Stimulated activated CD8-positive, alpha-beta memory T cell treated with anti-CD3 and anti-CD28 coated beads, Interleukin-15, amount 100 ng/mL, for 1 hour (primary cell): ENCODE results near the gene ICAM1.
"Not testable (repeated sequence)": the region's sequence is repeated elsewhere in the genome, so short reads cannot be mapped to it uniquely, and the experiment has no call there.

Experiments
- DNase-seq: peaks from one replicate; pipeline ENCODE4 v3.0.0-alpha.2; 2020; ENCODE audit warnings: low read depth

The ICAM1 gene, protein sequence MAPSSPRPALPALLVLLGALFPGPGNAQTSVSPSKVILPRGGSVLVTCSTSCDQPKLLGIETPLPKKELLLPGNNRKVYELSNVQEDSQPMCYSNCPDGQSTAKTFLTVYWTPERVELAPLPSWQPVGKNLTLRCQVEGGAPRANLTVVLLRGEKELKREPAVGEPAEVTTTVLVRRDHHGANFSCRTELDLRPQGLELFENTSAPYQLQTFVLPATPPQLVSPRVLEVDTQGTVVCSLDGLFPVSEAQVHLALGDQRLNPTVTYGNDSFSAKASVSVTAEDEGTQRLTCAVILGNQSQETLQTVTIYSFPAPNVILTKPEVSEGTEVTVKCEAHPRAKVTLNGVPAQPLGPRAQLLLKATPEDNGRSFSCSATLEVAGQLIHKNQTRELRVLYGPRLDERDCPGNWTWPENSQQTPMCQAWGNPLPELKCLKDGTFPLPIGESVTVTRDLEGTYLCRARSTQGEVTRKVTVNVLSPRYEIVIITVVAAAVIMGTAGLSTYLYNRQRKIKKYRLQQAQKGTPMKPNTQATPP

DNA sequence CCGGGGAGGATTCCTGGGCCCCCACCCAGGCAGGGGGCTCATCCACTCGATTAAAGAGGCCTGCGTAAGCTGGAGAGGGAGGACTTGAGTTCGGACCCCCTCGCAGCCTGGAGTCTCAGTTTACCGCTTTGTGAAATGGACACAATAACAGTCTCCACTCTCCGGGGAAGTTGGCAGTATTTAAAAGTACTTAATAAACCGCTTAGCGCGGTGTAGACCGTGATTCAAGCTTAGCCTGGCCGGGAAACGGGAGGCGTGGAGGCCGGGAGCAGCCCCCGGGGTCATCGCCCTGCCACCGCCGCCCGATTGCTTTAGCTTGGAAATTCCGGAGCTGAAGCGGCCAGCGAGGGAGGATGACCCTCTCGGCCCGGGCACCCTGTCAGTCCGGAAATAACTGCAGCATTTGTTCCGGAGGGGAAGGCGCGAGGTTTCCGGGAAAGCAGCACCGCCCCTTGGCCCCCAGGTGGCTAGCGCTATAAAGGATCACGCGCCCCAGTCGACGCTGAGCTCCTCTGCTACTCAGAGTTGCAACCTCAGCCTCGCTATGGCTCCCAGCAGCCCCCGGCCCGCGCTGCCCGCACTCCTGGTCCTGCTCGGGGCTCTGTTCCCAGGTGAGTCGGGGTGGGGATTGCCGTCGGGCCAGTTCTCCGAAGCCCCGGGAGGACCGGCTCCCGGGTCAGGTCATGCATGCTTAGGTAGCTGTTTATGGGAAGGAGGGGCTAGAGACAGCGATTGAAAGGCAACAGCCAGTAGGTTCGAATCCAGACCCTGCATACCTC lies at the start of gene ICAM1:
Gene ICAM1, plus strand, starts transcription at position 505 of the 779 bp plus-strand sequence. Its CDS starts 40 bp downstream, at position 545.
- DNase-seq = no peak

DNA sequence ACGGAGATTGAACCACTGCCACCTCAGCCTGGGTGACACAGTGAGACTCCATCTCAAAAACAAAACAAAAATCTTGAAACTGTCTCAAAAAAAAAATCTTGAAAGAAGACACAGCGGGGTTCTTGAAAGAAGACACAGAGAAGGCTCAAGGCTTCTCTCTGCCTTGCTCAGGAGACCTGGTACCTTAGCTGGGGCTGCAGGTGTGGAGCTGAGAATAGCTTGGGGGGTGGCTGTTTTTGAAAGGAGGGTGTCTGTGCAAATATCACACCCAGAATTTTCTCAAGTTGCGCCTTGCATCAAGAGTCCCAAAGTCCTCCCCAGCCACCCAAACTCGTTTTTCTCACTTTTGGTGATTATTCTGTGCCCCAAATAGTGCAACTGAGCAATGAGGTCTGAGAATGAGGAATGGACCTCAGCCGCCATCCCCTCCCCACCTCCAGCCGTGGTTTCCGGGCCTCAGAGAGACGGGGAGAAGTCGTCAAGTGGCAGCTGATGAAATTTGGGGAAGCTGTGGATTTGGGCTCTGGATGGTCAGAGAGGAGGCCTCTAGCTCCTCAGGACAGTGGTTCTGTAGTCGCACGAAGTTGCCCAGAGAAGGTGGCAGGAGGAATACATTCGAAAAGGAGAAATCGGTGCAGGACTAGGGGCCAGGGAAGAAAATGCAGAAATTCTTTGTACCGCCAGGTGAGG lies 48.6 kb upstream of the ICAM1 start:
- no peak for DNase-seq

DNA sequence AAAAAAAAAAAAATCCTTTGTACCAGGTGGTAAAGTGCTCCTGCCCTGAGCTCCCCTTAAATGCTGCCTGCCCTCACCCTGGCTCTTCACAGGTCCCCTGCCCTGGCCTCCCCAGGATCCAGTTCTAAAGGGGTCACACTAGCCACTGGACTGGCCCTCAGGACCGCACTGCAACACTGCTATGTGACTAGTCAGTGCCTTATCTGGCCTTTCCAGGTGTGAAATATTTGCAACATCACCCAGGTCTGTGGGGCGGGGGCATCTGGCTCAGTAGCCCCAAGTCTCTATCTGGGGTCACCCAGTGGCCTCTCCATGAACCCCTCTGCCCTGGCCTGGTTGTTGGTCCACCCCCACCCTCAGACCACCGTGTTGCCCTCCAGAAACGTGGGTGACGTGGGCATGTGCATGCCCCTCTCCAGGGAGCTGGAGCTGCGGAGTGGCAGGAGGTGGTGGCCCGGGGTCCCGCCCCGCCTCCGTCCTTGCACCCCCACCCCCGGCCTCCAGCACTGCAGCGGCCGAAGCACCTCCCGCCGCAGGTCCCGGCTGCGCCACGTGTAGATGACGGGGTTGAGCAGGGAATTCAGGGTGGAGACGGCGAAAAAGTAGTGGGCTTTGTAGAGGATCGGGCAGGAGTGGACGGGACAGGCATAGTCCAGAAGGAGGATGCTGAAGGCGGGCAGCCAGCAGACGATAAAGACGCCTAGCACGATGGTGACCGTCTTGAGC lies 47.3 kb upstream of the ICAM1 start:
- DNase-seq = no peak

DNA sequence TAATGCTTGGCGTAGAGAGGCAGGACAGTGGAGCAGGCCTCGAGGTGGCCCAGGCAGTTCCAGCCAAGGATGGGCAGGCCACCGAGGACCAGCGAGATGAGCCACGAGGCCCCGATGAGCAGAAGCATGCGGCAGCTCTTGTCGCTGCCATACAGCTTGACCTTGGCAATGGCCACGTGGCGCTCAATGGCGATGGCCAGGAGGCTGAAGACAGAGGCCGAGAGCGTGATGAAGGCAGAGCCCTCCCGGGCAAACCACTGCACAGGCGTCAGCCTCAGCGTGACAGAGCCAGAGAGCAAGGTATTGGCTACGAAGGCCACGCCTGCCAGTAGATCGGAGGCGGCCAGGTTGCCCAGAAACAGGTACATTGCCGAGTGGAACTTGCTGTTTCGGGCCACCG lies 46.6 kb upstream of the ICAM1 start:
- no peak for DNase-seq

DNA sequence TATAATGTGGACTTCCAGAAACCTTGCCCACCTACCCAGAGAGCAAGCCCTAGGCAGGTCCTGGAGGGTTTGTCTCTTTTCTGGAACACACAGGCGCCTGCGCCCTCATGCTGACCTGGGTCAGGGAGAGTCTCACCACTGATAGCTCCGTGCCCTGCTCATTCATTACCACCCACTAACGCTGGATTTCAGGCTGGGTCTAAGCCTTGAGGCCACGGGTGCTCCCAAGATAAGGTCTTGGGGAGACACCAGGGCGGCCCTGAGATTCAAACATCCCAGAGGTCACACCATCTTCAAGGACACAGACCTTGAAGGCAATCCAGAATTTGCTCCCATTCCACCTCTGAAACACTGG lies 44.9 kb upstream of the ICAM1 start:
- DNase-seq = no peak

DNA sequence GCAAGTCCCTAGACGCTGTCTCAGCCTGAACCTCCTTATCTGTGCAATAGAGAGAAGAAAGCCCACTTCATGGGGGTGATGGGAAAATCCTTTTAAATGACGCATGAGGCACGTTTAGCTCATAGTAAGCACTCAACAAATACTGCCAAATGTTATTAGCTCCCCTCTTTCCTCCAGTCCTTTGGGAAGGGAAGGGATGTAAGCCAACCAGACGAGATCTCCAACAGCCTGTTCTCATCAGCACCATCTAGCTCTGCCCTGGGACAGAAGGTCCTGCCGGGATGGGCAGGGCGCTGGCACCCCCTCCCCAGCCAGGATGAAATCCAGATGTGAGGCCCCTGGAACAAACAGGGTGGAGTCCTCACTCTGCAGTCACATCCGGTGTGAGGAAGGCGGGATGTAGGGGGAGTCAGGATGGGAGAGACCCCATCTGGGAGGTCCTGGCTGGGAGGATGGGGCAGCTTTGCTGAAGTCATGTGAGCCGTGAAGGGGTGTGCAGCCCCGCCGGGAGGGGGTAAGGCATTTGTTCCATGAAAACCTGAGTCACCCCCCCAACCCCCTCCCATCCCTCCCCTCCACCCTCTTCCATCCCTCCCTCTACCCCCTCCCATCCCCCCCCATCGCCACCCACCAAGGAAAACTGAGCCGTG lies 44.4 kb upstream of the ICAM1 start:
- DNase-seq = no peak

DNA sequence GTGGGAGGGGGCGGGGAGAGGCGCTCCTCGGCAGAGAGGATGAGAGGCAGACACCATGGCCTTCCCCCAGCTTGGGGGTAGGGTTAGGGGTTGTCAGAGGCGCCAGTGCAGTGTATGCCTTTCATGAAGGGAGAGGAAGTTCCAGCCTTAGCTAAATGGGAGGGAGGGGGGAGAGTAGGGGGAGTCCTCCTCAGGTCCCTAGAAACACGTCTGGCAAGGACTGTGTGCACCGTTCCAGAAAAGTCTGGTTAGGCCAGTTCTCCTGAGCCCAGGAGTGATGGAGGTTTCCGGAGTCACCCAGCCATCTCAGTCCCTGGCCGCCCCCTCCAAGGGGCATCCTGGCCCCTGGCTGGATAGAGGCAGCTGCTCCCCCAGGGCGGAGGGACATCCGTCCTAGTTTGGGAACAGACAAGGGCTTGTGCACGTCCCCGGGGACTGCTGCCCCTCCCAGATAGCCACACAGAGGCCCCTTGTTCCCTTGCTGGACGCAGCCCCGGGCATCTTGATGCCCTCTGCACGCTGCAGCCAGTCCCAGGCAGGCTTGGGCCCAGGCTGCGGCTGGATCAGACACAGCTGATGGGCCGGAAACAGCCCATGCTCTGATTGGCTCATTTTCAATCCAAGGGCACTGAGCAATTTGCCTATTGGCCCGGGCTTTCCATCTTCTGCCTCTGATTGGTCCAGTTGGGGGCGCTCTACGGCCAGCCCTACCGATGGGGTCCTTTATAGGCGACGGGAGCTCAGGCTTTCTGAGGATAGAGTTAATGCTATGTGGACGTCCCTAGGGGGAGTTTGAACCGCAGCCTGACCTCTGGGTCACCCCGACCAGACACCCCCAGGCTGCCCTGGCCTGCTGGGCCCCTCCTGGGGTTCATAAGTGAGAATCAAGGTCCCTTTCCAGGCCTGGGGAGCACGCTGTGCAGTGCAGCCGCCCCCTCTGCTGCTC lies 43.6 kb upstream of the ICAM1 start:
- DNase-seq = no peak

DNA sequence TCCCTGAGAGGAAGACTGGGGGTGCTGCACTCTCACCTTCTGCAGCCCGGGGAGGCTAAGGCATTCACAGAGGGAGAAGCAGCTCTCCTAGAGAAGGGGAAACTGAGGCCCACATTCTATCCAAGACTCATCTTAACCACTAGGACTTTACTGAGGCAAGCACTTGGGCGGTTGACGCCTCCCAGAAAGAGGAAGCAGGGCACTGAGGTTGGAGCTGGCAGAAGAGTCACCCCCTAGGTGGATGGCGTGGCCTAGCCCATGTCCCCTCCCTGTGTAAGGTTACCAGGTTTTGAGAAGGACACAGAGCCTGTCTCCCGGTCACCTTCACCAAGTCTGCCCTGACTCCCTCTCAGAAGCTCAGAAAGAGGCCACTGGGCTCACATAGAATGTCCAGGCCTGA lies 42.5 kb upstream of the ICAM1 start:
- DNase-seq = no peak

DNA sequence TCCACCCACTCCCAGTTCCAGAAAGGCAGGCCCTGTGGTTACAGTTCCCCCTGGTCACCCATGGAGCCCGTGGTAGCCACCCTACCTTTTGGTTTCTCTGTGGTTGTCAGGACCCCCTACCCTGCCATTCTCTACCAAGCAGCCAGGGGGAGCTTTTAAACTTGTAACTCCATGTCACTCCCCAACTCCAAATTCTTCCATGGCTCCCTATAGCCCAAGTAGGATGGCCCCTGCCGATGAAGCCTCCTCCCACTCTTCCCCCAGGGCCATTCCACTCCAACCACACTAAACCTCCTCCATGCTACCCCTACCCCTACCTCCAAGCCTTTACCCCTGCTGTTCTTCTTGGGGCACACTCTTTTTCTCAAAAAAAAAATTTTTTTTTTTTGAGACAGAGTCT lies 42.0 kb upstream of the ICAM1 start:
- no peak for DNase-seq

DNA sequence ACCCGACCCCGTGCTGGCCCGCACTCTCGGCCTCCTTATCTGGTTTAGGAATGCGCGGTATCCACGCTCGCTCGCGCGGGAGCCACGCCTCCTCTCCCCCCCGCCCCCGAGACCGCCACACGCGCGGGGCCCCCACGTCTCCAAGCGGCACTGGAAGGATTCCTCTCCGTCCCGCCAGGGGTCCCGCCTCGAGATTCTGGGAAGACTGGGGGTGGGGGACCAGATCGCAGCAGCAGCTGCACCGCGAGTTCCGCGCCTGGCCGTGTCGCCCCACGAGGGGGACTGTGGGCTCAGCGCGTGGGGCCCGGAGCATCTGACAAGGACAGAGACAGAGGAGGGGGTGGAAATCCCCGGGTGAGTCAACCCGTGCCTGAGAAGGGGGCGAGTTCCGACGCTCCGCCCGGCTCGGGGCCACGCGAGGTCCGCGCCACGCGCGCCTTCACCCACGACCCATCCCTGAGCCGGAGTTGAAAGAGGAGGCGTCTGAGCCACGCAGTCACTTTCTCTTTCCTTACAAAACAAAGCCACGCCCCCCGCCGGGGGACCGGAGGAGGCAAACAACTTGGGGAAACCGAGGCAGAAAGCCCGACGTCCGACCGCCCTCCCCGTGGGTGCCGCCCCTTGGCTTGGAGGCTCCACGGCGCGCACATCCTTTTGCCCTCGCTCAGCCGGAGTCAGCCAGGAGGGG lies 40.6 kb upstream of the ICAM1 start:
- DNase-seq = peak; percentile 14

DNA sequence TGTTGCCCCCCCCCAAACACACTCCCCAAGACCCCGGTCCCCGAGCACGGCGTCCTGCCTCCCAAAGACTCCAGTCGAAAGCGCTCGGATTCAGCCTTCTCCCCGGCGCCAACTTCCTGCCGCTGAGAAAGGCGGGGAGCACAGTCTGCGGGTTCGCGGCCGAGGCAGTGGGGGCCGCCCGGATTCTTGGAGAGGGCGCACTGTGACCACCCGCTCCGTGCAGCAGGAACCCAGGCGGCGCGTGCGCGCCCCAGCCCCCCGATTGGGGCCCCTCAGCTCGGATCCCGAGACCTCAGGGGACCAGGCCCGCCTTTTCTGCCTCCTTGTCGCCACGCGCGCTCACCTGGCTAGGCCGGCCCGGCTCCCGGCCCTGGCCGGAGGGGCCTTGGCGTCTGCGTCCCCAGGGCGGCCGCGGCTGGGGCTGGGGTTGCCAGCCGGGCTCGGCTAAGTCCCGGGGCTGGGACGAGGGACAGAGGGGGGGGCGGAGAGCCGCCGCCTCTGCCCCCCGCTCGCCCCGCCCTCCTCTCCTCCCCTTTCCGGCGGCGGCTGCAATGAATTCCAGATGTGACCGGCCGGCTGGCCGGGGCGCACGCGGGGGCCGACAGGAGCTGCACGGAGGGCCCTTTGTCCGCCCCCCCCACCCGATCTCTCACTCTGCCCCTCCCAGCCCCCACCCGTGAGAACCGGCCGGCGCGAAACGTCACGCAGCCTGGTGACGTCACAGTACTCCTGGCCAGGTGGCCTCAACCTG lies 39.9 kb upstream of the ICAM1 start, which contains the start of gene S1PR2:
Gene S1PR2, minus strand, starts transcription at position 471 of the 751 bp plus-strand sequence. CDS start 6,426 bp downstream, outside the sequence.
- DNase-seq = peak; percentile 39

DNA sequence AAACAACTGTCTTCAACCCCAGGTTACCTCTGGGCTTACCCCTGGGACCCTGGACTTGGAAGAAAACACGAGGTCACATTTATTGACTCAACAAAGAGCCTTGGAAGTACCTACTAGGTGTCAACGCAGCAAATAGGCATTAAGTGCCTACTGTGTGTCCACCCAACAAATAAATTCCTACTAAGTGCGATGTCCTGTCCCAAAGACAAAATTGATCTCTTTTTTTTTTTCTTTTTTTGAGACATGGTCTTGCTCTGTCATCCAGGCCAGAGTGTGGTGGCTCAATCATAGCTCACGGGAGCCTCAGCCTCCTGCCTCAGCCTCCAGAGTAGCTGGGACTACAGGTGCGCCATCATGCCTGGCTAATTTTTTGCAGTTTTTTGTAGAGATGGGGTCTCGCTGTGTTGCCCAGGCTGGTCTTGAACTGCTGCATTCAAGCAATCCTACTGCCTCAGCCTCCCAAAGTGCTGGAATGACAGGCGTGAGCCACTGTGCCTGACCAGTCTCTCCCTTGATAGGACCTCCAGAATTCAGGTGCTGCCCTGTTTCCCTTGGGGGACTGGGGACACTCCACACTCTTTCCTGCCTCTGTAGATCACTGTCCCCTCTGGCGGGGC lies 39.2 kb upstream of the ICAM1 start:
- DNase-seq = no peak

DNA sequence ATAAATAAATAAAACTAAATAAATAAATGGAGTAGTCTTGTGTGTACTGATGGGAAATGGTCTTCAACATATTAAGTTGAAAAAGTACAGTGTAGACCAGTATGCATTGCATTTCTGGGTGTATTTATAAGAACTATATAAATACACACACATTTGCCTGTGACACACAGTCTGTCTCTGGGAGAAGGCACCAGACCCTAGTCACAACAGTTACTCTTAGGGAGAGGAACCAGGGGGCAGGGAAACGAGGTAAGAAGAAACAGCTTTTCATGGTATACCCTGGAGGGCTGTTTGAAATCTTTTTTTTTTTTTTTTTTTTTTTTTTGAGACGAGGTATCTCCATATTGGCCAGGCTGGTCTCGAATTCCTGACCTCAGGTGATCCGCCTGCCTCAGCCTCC lies 37.0 kb upstream of the ICAM1 start:
- DNase-seq = no peak

DNA sequence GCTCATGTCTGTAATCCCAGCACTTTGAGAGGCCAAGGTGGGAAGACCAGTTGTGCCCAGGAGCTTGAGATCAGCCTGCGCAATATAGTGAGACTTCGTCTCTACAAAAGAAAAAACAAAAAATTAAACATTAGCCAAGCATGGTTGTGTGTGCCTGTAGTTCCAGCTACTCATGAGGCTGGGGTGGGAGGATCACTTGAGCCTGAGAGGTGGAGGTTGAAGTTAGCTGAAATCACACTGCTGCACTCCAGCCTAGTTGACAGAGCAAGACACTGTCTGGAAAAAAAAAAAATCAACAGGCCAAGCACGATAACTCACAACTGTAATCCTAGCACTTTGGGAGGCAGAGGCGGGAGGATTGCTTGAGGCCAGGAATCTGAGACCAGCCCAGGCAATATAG lies 35.9 kb upstream of the ICAM1 start:
- DNase-seq = no peak

DNA sequence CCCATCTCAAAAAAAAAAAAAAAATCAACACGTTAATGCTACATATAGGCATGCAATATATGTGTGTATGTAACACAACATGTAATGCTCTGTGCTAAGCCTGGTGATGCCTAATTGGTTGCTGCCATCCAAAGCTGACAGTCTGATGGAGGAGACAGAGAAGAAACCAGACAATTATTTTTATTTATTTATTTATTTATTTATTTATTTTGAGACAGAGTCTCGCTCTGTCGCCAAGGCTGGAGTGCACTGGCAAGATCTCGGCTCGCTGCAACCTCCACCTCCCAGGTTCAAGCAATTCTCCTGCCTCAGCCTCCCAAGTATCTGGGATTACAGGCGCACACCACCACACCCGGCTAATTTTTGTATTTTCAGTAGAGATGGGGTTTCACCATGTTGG lies 35.5 kb upstream of the ICAM1 start:
- DNase-seq = not testable (repeated sequence)

DNA sequence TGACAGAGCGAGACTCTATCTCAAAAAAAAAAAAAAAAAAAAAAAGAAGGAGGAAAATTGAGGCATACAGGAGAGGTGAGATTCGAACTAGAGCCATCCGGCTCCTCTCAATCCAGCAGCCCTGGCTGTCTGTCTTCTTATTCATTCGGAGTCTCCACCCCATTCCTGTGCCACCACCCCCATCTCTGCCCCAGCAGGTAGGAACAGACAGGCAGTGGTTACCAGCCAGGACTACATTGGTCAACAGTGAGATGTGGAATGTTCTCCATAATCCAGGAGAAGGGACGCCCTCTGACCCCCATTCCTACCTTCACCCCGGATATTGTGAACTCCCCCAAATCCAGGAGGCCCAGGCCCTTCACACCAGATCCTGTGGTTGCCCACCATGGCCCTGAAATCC lies 33.2 kb upstream of the ICAM1 start:
- DNase-seq = no peak

DNA sequence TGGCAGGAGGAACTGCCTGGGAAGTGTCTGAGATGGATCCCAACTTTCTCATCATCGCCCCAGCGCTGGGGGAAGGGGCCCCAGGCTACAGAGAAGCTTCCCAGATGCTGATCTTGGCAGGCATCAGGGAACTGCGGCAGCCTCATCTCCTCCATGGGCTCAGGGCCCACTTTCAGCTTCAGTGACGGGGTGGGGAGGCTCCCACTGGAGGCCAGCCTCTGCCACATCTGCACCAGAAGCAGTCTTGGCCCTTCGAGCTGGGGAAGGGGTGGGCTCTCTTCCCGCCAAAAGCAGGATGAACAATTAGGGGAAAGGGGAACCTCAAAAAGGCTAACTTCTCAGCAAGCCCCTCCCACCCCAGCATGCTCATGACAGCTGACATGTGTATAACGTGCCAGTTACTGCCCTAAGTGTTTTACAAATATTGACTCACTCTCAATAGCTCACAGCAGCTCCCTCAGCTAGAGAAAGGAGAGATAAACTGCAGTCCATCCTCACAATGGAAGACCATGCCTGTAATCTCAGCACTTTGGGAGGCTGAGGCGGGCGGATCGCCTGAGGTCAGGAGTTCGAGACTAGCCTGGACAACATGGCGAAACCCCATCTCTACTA lies 32.6 kb upstream of the ICAM1 start:
- DNase-seq = no peak
